H54 (cell line): ENCODE measurements around the gene UROC1.

Source experiments
- DNase-seq: peaks from one replicate; pipeline ENCODE4 v3.0.0; 2011; ENCODE audit warnings: low spot score, mixed read lengths; ENCODE audit not compliant: insufficient read length
- FAIRE-seq: peaks from 3 replicates; lab custom pipeline; 2011; peaks lifted over from hg19 to GRCh38; lab: Jason Lieb, UNC
- POLR2A ChIP-seq: IDR thresholded peaks from 2 replicates; pipeline ENCODE4 v1.6.1; 2011; ENCODE audit warnings: low read depth, mild to moderate bottlenecking, low read length

The UROC1 gene

DNA sequence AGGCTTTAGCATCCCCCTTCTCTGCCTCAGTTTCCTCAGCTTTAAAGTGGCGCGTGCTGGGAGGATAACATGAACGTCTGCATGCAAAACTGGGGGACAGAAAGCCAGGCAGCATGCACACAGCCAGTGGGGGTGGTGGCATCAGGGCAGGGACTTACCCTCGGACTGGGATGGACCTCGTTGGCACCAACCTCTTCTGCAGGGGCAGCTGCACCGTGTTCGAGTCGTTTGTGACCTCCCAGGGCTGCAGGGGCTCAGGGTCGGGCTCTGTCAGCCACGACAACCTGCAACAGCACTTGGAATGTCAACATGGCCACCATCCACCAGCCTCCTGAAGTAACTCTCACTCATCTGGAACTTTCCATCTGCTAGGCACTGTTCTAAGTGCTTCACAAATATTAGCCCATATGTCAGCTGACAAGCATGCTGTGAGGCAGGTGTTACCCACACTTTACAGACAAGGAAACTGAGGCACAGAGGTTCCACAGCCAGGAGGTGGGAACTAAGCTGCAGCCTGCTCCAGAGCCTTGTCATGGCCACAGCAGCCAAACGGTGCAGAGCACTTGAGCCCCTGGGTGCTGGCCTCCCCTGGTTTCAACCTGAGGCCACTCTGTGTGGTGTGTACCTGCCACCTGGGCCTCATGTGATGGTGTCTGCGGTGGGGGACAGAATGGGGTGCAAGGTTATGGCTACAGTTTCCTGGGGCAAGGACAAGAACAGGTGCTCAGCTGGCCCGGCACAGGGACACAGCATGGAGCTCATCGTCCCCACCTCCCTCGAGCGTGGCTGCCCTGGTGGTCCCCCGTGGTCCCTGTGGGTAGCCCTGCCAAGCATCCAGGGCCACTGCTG is 34.5 kb upstream of the UROC1 start:
- no peak for TF ChIP-seq POLR2A
- DNase-seq: no peak
- FAIRE-seq: no peak

- no peak for DNase-seq
- TF ChIP-seq POLR2A: no peak
- FAIRE-seq: no peak
Observed at GRCh38 chr3:126551121-126551838, 33.7 kb upstream of the UROC1 start.

DNA sequence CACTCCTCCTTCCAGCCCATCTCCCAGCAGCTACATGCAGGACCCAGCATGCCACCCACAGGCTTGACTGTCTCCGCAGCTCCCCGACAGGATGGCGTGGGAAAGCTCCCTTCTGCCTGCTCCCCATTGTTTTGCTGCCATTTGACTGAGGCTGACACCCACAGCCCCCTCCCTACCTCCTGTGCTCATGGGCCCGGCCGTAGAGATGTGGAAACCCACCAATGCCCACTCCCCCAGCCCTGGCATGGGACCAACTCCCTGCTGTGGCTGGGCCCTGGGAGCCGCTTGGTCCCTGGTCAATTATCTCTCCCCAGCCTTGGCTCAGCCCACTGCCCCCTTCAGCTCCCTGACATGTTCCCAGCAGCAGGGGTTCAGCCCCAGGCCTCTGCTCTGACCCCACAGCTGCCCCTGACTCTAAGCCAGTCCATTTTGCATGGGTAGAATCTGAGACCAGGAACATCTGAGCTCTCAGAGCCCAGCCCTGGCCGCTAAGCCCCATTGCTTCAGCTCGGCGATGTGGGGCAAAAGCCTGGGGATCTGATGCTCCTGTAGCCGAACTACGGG is 33.0 kb upstream of the UROC1 start:
- FAIRE-seq (no peak), DNase-seq (no peak)
- no peak for TF ChIP-seq POLR2A

DNA sequence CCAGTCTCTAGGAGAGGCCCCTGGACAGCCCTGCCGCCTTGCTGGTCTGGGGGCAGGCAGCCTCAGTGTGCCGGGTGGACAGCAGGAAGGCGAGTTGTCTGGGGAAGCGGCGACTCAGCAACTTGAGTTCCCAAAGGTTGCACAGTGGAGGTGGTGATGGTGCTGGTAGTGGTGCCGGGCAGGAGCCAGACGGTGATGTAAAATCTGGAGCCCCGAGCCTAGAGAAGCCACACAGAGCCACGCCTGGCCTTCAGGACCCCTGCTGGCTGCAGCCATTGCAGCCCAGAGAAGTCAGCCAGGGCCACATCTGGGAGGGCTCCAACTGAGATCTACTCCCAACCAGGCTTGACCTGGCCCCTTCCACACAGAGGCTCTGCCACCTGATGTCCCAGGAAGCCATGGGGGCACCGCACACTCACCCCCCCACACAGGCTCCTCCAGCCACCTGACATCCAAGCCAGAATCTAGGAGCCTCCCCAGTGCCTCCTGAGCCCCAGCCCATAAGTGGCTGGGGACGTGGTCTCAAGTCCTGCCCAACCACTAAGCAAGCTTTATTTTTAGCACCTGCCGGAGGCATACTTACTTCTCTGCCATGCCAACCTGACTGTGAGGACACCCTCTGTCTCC is 32.4 kb upstream of the UROC1 start:
- FAIRE-seq: no peak
- no peak for DNase-seq
- no peak for TF ChIP-seq POLR2A

GRCh38 chr3:126548556-126549466 is 31.2 kb upstream of the UROC1 start:
- no peak for DNase-seq
- FAIRE-seq: no peak
- no peak for TF ChIP-seq POLR2A

DNA sequence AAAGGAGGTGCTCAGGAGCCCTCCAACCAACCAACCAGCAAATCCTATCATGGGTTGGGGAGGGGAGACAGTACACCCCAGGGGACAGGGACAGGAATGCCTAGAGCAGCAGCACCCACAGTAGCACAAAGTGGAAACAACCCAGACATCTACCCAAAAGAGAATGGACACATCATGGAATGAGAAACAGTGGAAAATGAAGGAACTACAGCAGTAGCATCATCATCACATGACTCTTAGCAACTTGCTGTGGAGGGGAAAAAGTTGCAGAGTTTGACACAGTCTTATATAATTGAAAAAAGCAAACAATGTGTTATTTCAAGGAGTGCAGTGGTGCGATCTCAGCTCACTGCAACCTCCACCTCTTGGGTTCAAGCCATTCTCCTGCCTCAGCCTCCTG is 30.1 kb upstream of the UROC1 start:
- TF ChIP-seq POLR2A: no peak
- FAIRE-seq (no peak), DNase-seq (no peak)

- FAIRE-seq: no peak
- DNase-seq: no peak
- TF ChIP-seq POLR2A: no peak
Observed at GRCh38 chr3:126546549-126547239, 29.1 kb upstream of the UROC1 start.

- TF ChIP-seq POLR2A: no peak
- no peak for FAIRE-seq
Observed at GRCh38 chr3:126546013-126546412, 28.4 kb upstream of the UROC1 start.

GRCh38 chr3:126545544-126545943 is 28.0 kb upstream of the UROC1 start:
- DNase-seq: no peak
- no peak for FAIRE-seq
- no peak for TF ChIP-seq POLR2A

More at GRCh38 chr3:126546013-126546412, 28.4 kb upstream of the UROC1 start:
- DNase-seq: no peak

DNA sequence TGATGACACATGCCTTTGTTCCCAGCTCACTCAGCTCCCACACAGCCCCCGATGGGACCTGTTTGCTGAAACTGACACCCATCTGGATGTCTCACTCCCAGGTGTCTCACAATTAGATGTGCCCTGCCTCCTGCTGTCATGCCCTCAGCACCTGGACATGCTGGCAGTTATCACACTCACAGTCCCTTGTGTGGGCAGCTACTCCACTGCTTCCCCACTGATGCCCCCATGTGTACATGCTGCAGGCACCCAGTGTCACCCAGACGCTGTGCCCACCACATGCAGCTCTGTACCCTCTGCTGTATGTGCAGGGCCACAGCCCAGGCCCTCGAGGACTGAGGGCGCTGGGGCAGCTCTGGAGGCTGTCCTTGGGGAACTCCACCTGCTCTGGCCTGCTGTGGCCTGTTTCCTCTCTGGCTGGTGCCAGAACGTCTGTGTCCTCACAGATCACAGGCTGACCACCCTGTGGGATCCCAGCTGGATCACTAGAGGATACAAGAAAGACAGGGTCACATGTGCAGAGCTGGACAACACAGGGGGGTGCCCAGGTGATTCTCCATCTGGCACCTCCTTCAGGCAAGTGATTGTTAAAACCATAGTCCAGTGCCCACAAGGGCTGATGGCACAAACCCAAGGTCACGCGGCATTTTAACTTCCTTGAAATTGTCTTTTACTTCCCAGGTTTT is 27.2 kb upstream of the UROC1 start:
- FAIRE-seq: no peak
- no peak for TF ChIP-seq POLR2A
- no peak for DNase-seq

- DNase-seq: no peak
- no peak for FAIRE-seq
- no peak for TF ChIP-seq POLR2A
Observed at GRCh38 chr3:126543457-126544061, 26.0 kb upstream of the UROC1 start.
